Endothelial cell of umbilical vein (primary cell): ENCODE results near the gene POLG. TPM values are rescaled to one million over a fixed set of nuclear protein-coding genes. Genes with fewer than 3 reads are reported as not detected.

Experiments
- BruUV-seq: library from RNA; stranded (reverse); fragments of 400-500 nt; replicated peaks from 2 replicates; lab custom pipeline; 2021; lab: Mats Ljungman, UMichigan
- CTCF ChIA-PET: fragments of 300-600, 350-600 bp; sonication (Branson Sonifier 250); formaldehyde crosslinking; loops from one replicate; lab custom pipeline; 2021; ENCODE audit warnings: antibody characterized with exemption, inconsistent platforms; lab: Charles Lee
- POLR2A ChIA-PET: fragments of 300-600, 350-600 bp; sonication (Branson Sonifier 250); formaldehyde crosslinking; loops from one replicate; lab custom pipeline; 2021; ENCODE audit warnings: antibody characterized with exemption, inconsistent platforms; lab: Charles Lee
- DNase-seq: peaks from one replicate; pipeline ENCODE4 v3.0.0-alpha.2; 2011; ENCODE audit warnings: low read depth, low spot score
- FAIRE-seq: peaks from 2 replicates; lab custom pipeline; 2011; peaks lifted over from hg19 to GRCh38; lab: Jason Lieb, UNC
- H2AFZ ChIP-seq: 2 replicates; pipeline ENCODE4 v1.6.0; 2012; ENCODE audit warnings: low read depth, low read length, control low read depth, inconsistent platforms
- H3K27ac ChIP-seq: 2 replicates; pipeline ENCODE4 v1.5.1; 2011; ENCODE audit warnings: low read depth, mild to moderate bottlenecking, control low read depth, low read length, moderate library complexity; ENCODE audit not compliant: insufficient read depth
- H3K27me3 ChIP-seq, 2 experiments: 2 replicates each; pipeline versions ENCODE4 v1.6.0 to v1.6.1; 2011; ENCODE audit warnings: low read length in 2 of 2, mixed read lengths in 1 of 2; ENCODE audit not compliant: control insufficient read depth in 2 of 2, insufficient read depth in 2 of 2
- H3K36me3 ChIP-seq, 2 experiments: 2 replicates in 1 of 2; 3 replicates in 1 of 2; pipeline ENCODE4 v1.5.1; 2011; ENCODE audit warnings: low read length in 2 of 2, mild to moderate bottlenecking in 1 of 2, moderate library complexity in 1 of 2; ENCODE audit not compliant: control insufficient read depth in 2 of 2, insufficient read depth in 2 of 2; ENCODE audit errors: extremely low read depth in 1 of 2
- H3K4me1 ChIP-seq: 3 replicates; pipeline ENCODE4 v1.5.1; 2011; ENCODE audit warnings: mild to moderate bottlenecking, low read length; ENCODE audit not compliant: control insufficient read depth, insufficient read depth; ENCODE audit errors: extremely low read depth
- H3K4me2 ChIP-seq: 2 replicates; pipeline ENCODE4 v1.6.1; 2011; ENCODE audit warnings: low read length, control low read depth, mixed read lengths; ENCODE audit not compliant: insufficient read depth
- H3K4me3 ChIP-seq, 3 experiments: fragments of 200-600 bp in 1 of 3; sonication (generic), shearing (Covaris generic) in 1 of 3; replicated peaks in 1 of 3; 2 replicates each; pipeline ENCODE4 v1.5.1; 2011 to 2016; ENCODE audit warnings: control low read depth in 3 of 3, low read length in 3 of 3, mild to moderate bottlenecking in 2 of 3, inconsistent platforms in 1 of 3, low read depth in 1 of 3, moderate library complexity in 1 of 3; ENCODE audit not compliant: insufficient read depth in 1 of 3
- H3K79me2 ChIP-seq: 2 replicates; pipeline ENCODE4 v1.6.0; 2012; ENCODE audit warnings: low read length, inconsistent platforms; ENCODE audit not compliant: control insufficient read depth, insufficient read depth
- H3K9ac ChIP-seq: replicated peaks from 2 replicates; pipeline ENCODE3; 2011; ENCODE audit warnings: low read length, control low read depth; ENCODE audit not compliant: insufficient read depth; ENCODE audit errors: extremely low read depth
- H3K9me1 ChIP-seq: replicated peaks from 3 replicates; pipeline ENCODE4 v1.6.0; 2011; ENCODE audit warnings: mild to moderate bottlenecking, low read length; ENCODE audit not compliant: control insufficient read depth, insufficient read depth; ENCODE audit errors: extremely low read depth
- H3K9me3 ChIP-seq: replicated peaks from 2 replicates; pipeline ENCODE4 v1.5.1; 2012; ENCODE audit warnings: low read length, inconsistent platforms; ENCODE audit not compliant: control insufficient read depth, insufficient read depth
- H4K20me1 ChIP-seq: replicated peaks from 2 replicates; pipeline ENCODE3; 2011; ENCODE audit warnings: mild to moderate bottlenecking, low read length; ENCODE audit not compliant: control insufficient read depth, insufficient read depth; ENCODE audit errors: extremely low read depth
- CTCF ChIP-seq, 2 donors: IDR thresholded peaks; 1 replicate in 1 of 2; 2 replicates in 1 of 2; pipeline ENCODE4 v1.5.1; 2011; ENCODE audit warnings: low read length in 2 of 2, mild to moderate bottlenecking in 2 of 2, moderate library complexity in 2 of 2, control low read depth in 1 of 2, inconsistent platforms in 1 of 2, low read depth in 1 of 2; ENCODE audit not compliant: insufficient read depth in 1 of 2; ENCODE audit errors: extremely low read depth in 1 of 2
- EZH2 ChIP-seq: IDR thresholded peaks from 2 replicates; pipeline ENCODE4 v1.6.1; 2012; ENCODE audit warnings: borderline replicate concordance, low read depth, mild to moderate bottlenecking, moderate library complexity, low read length, inconsistent platforms; ENCODE audit not compliant: severe bottlenecking
- MAX ChIP-seq: IDR thresholded peaks from 2 replicates; pipeline ENCODE4 v1.6.1; 2011; ENCODE audit not compliant: insufficient read depth, insufficient read length
- MYC ChIP-seq: IDR thresholded peaks from one replicate; pipeline ENCODE4 v1.6.1; 2011; ENCODE audit warnings: mild to moderate bottlenecking, low read depth, low read length
- POLR2AphosphoS5 ChIP-seq: IDR thresholded peaks from 2 replicates; pipeline ENCODE4 v1.6.1; 2012; ENCODE audit warnings: low read depth, mild to moderate bottlenecking, control low read depth, low read length, moderate library complexity; ENCODE audit not compliant: insufficient read depth
- dilution Hi-C: fragments of 300-500 bp; cut with MboI; formaldehyde crosslinking; loops from one replicate; pipeline ENCODE4 v1.15.0; 2019; ENCODE audit warnings: low sequenced_read_pairs; ENCODE audit not compliant: extremely low pct_ligation_motif_present
- intact Hi-C: fragments of 100-400 bp; cut with micrococcal nuclease; formaldehyde crosslinking; loops from one replicate; pipeline ENCODE4 v1.10.0; 2022
- polyA plus RNA-seq, 4 experiments: library from polyadenylated mRNA; depleted of rRNA in 3 of 4; stranded (reverse) in 3 of 4; unstranded in 1 of 4; fragments of >200 nt; gene quantifications; 2 replicates each; pipeline versions ENCODE4 v1.2.1 to v1.2.3, GENCODE V29; 2011 to 2012; ENCODE audit warnings: missing spikeins in 1 of 4
- total RNA-seq: library from RNA; stranded (reverse); gene quantifications from 2 replicates; pipeline ENCODE4 v1.2.3, GENCODE V29; 2021

POLG gene
- total and polyA plus RNA-seq, 2 donors (not counting 3 experiments of a cell fraction or from before 2014, with no cell fraction given): 36.6 to 77.7 TPM

GRCh38 chr15:89325039-89325803 lies 9.4 kb downstream of the POLG start:
- CTCF ChIA-PET: interaction anchor here (1.1 to 3.3 kb wide), 4 partner anchors 6 to 119 kb away, joined by 4 to 15 read pairs (median 6); no protein-coding TSS in a partner anchor

GRCh38 chr15:89323825-89324224 lies 10.8 kb downstream of the POLG start:
- H3K4me2 ChIP-seq: no peak overlapping the region
- H2AFZ ChIP-seq: no peak overlapping the region
- H3K9me1 ChIP-seq: no peaks in the 10 kb centered on the region
- no peak for FAIRE-seq
- H3K4me1 ChIP-seq: no peaks in the 10 kb centered on the region
- H3K79me2 ChIP-seq: peaks cover 9% of the 10 kb centered on the region
- no peaks in the 10 kb centered on the region for H3K9me3 ChIP-seq
- no peak overlapping the region for H3K27ac ChIP-seq
- H3K9ac ChIP-seq: no peak overlapping the region
- H3K36me3 ChIP-seq: peaks cover 49 to 91% of the 10 kb centered on the region in 2 experiments
- BruUV-seq: no TSS peak
- intact Hi-C loops: no loop called here
- dilution Hi-C loops: no loop called here
- H3K4me3 ChIP-seq: no peak overlapping the region
- no peaks in the 10 kb centered on the region for H3K27me3 ChIP-seq
- ChIA-PET POLR2A (no interaction called here), CTCF (interaction anchor here (1.1 to 3.3 kb wide), 2 partner anchors 8 to 117 kb away, joined by 6 to 15 read pairs; no protein-coding TSS in a partner anchor)
- DNase-seq: no peak
- H4K20me1 ChIP-seq: no peaks in the 10 kb centered on the region
- no peak for TF ChIP-seq CTCF (IDR thresholded peaks at IDR 0.05; ENCODE audit: extremely low read depth in 1 of 2, insufficient read depth in 1 of 2, low read depth in 1 of 2, low read length in 2 of 2)
- no peak for TF ChIP-seq MAX
- TF ChIP-seq POLR2AphosphoS5: no peak
- no peak for TF ChIP-seq EZH2

More at GRCh38 chr15:89325039-89325803, 9.4 kb downstream of the POLG start:
- peaks cover 45 to 93% of the 10 kb centered on the region in 2 experiments for H3K36me3 ChIP-seq
- no peaks in the 10 kb centered on the region for H4K20me1 ChIP-seq
- no TSS peak for BruUV-seq
- H3K4me2 ChIP-seq: no peak overlapping the region
- no peaks in the 10 kb centered on the region for H3K27me3 ChIP-seq
- intact Hi-C loops (no loop called here), dilution Hi-C loops (no loop called here)
- no peaks in the 10 kb centered on the region for H3K9me1 ChIP-seq
- H3K9ac ChIP-seq: no peak overlapping the region
- H2AFZ ChIP-seq: no peak overlapping the region
- no peak for DNase-seq
- TF ChIP-seq EZH2: no peak
- TF ChIP-seq MYC: no peak
- FAIRE-seq: no peak
- H3K4me1 ChIP-seq: no peaks in the 10 kb centered on the region
- no peaks in the 10 kb centered on the region for H3K9me3 ChIP-seq
- H3K79me2 ChIP-seq: peaks cover 19% of the 10 kb centered on the region
- H3K27ac ChIP-seq: no peak overlapping the region
- POLR2A ChIA-PET: no interaction called here
- H3K4me3 ChIP-seq: no peak overlapping the region
